ENCODE data around the gene CARD14.

- TF ChIP-seq CTCF (IDR thresholded peaks at IDR 0.05) (no peak), POLR2A (IDR thresholded peaks at IDR 0.05) (no peak), EP300 (IDR thresholded peaks at IDR 0.05) (no peak)
Measured at GRCh38 chr17:80181431-80181830, 11.6 kb downstream of the CARD14 start.

Data from upper lobe of left lung (tissue), 4 donors.